ENCODE results near the gene SF3B3.

The SF3B3 gene

GRCh38 chr16:70561623-70562022, 38.0 kb downstream of the SF3B3 start:
- H3K4me1 ChIP-seq (ENCODE audit: control insufficient read depth, insufficient read depth, low read length) = no peaks in the 10 kb centered on the region
- no peak overlapping the region for H3K4me3 ChIP-seq (ENCODE audit: low read length)
- H3K36me3 ChIP-seq (ENCODE audit: control insufficient read depth, insufficient read depth, low read length) = peaks cover 56% of the 10 kb centered on the region
- WGBS (ENCODE audit: insufficient coverage, insufficient read length) = no CpG with 5 or more reads among the region's 9 CpGs
- no peaks in the 10 kb centered on the region for H3K9me3 ChIP-seq (ENCODE audit: control insufficient read depth, insufficient read depth, low read length)
- no peak overlapping the region for H3K27ac ChIP-seq (ENCODE audit: low read length)
- DNase-seq (ENCODE audit: low read depth, low spot score) = no peak
- H3K27me3 ChIP-seq (ENCODE audit: control insufficient read depth, insufficient read depth, low read length) = no peaks in the 10 kb centered on the region

DNA sequence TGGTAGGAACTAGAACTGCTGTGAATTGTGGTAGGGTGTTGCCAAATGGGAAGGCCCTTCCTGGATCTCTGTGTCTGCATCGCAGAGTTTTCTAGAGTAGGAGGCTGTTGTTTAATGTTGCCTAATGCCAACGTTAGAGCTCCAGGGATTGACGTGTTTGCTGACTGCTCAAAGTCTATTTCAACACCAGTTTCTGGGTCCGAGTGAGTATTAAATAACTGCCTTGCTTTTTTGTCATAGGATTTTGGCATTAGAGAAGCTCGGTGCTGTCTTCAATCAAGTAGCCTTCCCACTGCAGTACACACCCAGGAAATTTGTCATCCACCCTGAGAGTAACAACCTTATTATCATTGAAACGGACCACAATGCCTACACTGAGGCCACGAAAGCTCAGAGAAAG, 40.0 kb downstream of the SF3B3 start:
- no peaks in the 10 kb centered on the region for H3K4me1 ChIP-seq (ENCODE audit: control insufficient read depth, insufficient read depth, low read length)
- H3K36me3 ChIP-seq (ENCODE audit: control insufficient read depth, insufficient read depth, low read length) = peaks cover 59% of the 10 kb centered on the region
- DNase-seq (ENCODE audit: low read depth, low spot score) = no peak
- H3K9me3 ChIP-seq (ENCODE audit: control insufficient read depth, insufficient read depth, low read length) = no peaks in the 10 kb centered on the region
- no peak overlapping the region for H3K4me3 ChIP-seq (ENCODE audit: low read length)
- no peak overlapping the region for H3K27ac ChIP-seq (ENCODE audit: low read length)
- no peaks in the 10 kb centered on the region for H3K27me3 ChIP-seq (ENCODE audit: control insufficient read depth, insufficient read depth, low read length)
- no CpG with 5 or more reads among the region's 7 CpGs for WGBS (ENCODE audit: insufficient coverage, insufficient read length)

GRCh38 chr16:70565053-70565452, 41.4 kb downstream of the SF3B3 start:
- WGBS (ENCODE audit: insufficient coverage, insufficient read length) = no CpG with 5 or more reads among the region's 4 CpGs
- Histone ChIP-seq H3K27ac (ENCODE audit: low read length) (no peak overlapping the region), H3K36me3 (ENCODE audit: control insufficient read depth, insufficient read depth, low read length) (peaks cover 65% of the 10 kb centered on the region), H3K9me3 (ENCODE audit: control insufficient read depth, insufficient read depth, low read length) (no peaks in the 10 kb centered on the region), H3K27me3 (ENCODE audit: control insufficient read depth, insufficient read depth, low read length) (no peaks in the 10 kb centered on the region), H3K4me1 (ENCODE audit: control insufficient read depth, insufficient read depth, low read length) (no peaks in the 10 kb centered on the region), H3K4me3 (ENCODE audit: low read length) (no peak overlapping the region)
- no peak for DNase-seq (ENCODE audit: low read depth, low spot score)

DNA sequence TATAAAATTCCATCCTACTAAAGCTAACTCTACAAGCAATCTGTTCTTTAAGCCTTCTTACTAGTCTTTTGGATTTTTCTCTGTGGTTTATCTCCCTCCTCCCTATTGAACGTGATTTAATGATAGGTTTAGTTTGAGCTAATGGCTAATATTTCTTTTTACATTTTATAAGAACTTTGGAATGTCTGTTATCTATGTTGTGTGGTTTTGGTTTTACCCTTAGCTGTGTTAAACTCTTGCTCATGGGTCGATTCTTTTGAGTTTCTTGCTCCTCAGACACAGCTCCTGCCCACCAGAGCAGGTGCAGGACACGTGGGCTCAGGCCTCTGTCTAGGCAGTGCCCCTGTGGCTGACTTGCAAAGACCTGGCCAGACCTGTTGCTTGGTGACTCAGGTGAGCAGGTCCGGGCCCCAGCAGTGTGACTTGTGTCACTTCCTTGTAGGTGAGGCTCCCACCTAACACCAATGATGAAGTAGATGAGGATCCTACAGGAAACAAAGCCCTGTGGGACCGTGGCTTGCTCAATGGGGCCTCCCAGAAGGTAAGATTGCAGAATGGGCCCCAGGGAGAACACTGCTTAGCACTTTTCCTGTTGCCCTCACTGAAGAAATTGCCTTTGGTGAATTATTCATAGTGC, 45.1 kb downstream of the SF3B3 start:
- no peaks in the 10 kb centered on the region for H3K4me1 ChIP-seq (ENCODE audit: control insufficient read depth, insufficient read depth, low read length)
- no CpG with 5 or more reads among the region's 5 CpGs for WGBS (ENCODE audit: insufficient coverage, insufficient read length)
- no peak for DNase-seq (ENCODE audit: low read depth, low spot score)
- no peak overlapping the region for H3K27ac ChIP-seq (ENCODE audit: low read length)
- peaks cover 65% of the 10 kb centered on the region for H3K36me3 ChIP-seq (ENCODE audit: control insufficient read depth, insufficient read depth, low read length)
- no peak overlapping the region for H3K4me3 ChIP-seq (ENCODE audit: low read length)
- no peaks in the 10 kb centered on the region for H3K27me3 ChIP-seq (ENCODE audit: control insufficient read depth, insufficient read depth, low read length)
- H3K9me3 ChIP-seq (ENCODE audit: control insufficient read depth, insufficient read depth, low read length) = no peaks in the 10 kb centered on the region

DNA sequence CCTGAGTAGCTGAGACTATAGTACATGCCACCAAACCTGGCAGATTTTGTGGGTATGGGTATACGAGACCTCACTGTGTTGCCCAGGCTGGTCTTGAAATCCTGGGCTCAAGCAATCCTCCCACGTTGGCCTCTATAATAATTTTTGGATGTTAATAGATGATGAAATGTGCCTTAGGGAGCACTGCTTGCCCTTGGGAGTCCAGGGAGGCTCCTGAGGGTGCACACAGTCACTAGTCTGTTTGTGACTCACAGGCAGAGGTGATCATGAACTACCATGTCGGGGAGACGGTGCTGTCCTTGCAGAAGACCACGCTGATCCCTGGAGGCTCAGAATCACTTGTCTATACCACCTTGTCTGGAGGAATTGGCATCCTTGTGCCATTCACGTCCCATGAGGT, 46.1 kb downstream of the SF3B3 start:
- Histone ChIP-seq H3K4me3 (ENCODE audit: low read length) (no peak overlapping the region), H3K36me3 (ENCODE audit: control insufficient read depth, insufficient read depth, low read length) (peaks cover 63% of the 10 kb centered on the region), H3K9me3 (ENCODE audit: control insufficient read depth, insufficient read depth, low read length) (no peaks in the 10 kb centered on the region), H3K4me1 (ENCODE audit: control insufficient read depth, insufficient read depth, low read length) (no peaks in the 10 kb centered on the region), H3K27me3 (ENCODE audit: control insufficient read depth, insufficient read depth, low read length) (no peaks in the 10 kb centered on the region), H3K27ac (ENCODE audit: low read length) (no peak overlapping the region)
- WGBS (ENCODE audit: insufficient coverage, insufficient read length) = no CpG with 5 or more reads among the region's 6 CpGs
- no peak for DNase-seq (ENCODE audit: low read depth, low spot score)

DNA sequence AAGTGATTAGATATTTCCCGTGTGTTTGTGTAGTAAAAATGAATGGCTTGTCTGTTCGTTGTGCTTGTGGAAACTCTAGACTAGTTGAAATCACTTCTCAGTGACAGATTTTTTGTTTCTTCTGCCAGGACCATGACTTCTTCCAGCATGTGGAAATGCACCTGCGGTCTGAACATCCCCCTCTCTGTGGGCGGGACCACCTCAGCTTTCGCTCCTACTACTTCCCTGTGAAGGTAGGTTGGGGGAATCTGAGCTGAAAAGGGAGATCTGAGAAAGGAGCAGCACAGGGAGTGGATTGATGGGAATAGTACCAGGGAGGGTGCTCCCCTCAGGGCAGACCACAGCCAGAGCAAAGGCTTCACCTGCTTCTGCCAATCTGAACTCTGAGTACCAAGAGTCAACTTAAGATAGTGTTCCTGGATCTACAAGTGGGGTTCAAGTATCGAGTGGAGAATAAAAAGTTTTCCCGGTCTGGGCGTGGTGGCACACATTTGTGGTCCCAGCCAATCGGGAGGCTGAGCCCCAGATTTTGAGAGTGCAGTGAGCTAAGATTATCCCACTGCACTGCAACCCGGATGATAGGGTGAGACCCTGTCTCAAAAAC, 47.5 kb downstream of the SF3B3 start:
- no peak for DNase-seq (ENCODE audit: low read depth, low spot score)
- Histone ChIP-seq H3K9me3 (ENCODE audit: control insufficient read depth, insufficient read depth, low read length) (no peaks in the 10 kb centered on the region), H3K27me3 (ENCODE audit: control insufficient read depth, insufficient read depth, low read length) (no peaks in the 10 kb centered on the region), H3K27ac (ENCODE audit: low read length) (no peak overlapping the region), H3K4me1 (ENCODE audit: control insufficient read depth, insufficient read depth, low read length) (no peaks in the 10 kb centered on the region), H3K36me3 (ENCODE audit: control insufficient read depth, insufficient read depth, low read length) (peaks cover 53% of the 10 kb centered on the region), H3K4me3 (ENCODE audit: low read length) (no peak overlapping the region)
- WGBS (ENCODE audit: insufficient coverage, insufficient read length) = no CpG with 5 or more reads among the region's 10 CpGs

DNA sequence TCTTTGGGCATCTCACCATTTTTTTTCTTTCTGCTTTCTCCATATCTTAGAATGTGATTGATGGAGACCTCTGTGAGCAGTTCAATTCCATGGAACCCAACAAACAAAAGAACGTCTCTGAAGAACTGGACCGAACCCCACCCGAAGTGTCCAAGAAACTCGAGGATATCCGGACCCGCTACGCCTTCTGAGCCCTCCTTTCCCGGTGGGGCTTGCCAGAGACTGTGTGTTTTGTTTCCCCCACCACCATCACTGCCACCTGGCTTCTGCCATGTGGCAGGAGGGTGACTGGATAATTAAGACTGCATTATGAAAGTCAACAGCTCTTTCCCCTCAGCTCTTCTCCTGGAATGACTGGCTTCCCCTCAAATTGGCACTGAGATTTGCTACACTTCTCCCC, 48.0 kb downstream of the SF3B3 start:
- Histone ChIP-seq H3K4me1 (ENCODE audit: control insufficient read depth, insufficient read depth, low read length) (no peaks in the 10 kb centered on the region), H3K9me3 (ENCODE audit: control insufficient read depth, insufficient read depth, low read length) (no peaks in the 10 kb centered on the region), H3K36me3 (ENCODE audit: control insufficient read depth, insufficient read depth, low read length) (peaks cover 53% of the 10 kb centered on the region), H3K27ac (ENCODE audit: low read length) (no peak overlapping the region), H3K4me3 (ENCODE audit: low read length) (no peak overlapping the region), H3K27me3 (ENCODE audit: control insufficient read depth, insufficient read depth, low read length) (no peaks in the 10 kb centered on the region)
- WGBS (ENCODE audit: insufficient coverage, insufficient read length) = no CpG with 5 or more reads among the region's 8 CpGs
- no peak for DNase-seq (ENCODE audit: low read depth, low spot score)

GRCh38 chr16:70572050-70572925, 48.7 kb downstream of the SF3B3 start:
- no peak for DNase-seq (ENCODE audit: low read depth, low spot score)
- no peaks in the 10 kb centered on the region for H3K27me3 ChIP-seq (ENCODE audit: control insufficient read depth, insufficient read depth, low read length)
- no peaks in the 10 kb centered on the region for H3K4me1 ChIP-seq (ENCODE audit: control insufficient read depth, insufficient read depth, low read length)
- H3K9me3 ChIP-seq (ENCODE audit: control insufficient read depth, insufficient read depth, low read length) = no peaks in the 10 kb centered on the region
- H3K27ac ChIP-seq (ENCODE audit: low read length) = no peak overlapping the region
- H3K4me3 ChIP-seq (ENCODE audit: low read length) = no peak overlapping the region
- peaks cover 46% of the 10 kb centered on the region for H3K36me3 ChIP-seq (ENCODE audit: control insufficient read depth, insufficient read depth, low read length)
- WGBS (ENCODE audit: insufficient coverage, insufficient read length) = no CpG with 5 or more reads among the region's 5 CpGs

DNA sequence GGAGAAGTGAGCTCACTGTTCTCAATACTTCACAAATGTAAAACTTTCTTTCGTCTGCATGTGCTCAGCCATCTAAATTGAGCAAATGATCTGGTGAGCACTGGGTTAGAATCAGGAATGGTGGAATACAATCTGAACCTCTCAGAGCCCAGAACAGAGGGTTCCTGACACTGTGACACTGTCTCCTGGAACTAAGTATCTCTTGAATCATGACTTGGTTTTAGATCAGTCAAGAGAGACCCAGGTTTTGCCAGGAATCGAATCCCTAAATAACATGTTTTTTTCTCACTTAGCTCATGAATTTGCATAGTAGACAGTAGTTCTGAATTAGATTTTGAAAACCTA, 49.3 kb downstream of the SF3B3 start:
- WGBS (ENCODE audit: insufficient coverage, insufficient read length) = no CpG with 5 or more reads among the region's 2 CpGs
- Histone ChIP-seq H3K27me3 (ENCODE audit: control insufficient read depth, insufficient read depth, low read length) (no peaks in the 10 kb centered on the region), H3K27ac (ENCODE audit: low read length) (no peak overlapping the region), H3K9me3 (ENCODE audit: control insufficient read depth, insufficient read depth, low read length) (no peaks in the 10 kb centered on the region), H3K36me3 (ENCODE audit: control insufficient read depth, insufficient read depth, low read length) (peaks cover 45% of the 10 kb centered on the region), H3K4me3 (ENCODE audit: low read length) (no peak overlapping the region), H3K4me1 (ENCODE audit: control insufficient read depth, insufficient read depth, low read length) (no peaks in the 10 kb centered on the region)
- no peak for DNase-seq (ENCODE audit: low read depth, low spot score)

- no peak overlapping the region for H3K27ac ChIP-seq (ENCODE audit: low read length)
- no peaks in the 10 kb centered on the region for H3K4me1 ChIP-seq (ENCODE audit: control insufficient read depth, insufficient read depth, low read length)
- no peak for DNase-seq (ENCODE audit: low read depth, low spot score)
- no peak overlapping the region for H3K4me3 ChIP-seq (ENCODE audit: low read length)
- no peaks in the 10 kb centered on the region for H3K27me3 ChIP-seq (ENCODE audit: control insufficient read depth, insufficient read depth, low read length)
- WGBS (ENCODE audit: insufficient coverage, insufficient read length) = no CpG with 5 or more reads among the region's 5 CpGs
- H3K9me3 ChIP-seq (ENCODE audit: control insufficient read depth, insufficient read depth, low read length) = no peaks in the 10 kb centered on the region
- peaks cover 41% of the 10 kb centered on the region for H3K36me3 ChIP-seq (ENCODE audit: control insufficient read depth, insufficient read depth, low read length)
Observed at GRCh38 chr16:70573451-70574121, 50.0 kb downstream of the SF3B3 start.

All from iPS DF 6.9 (cell line).